Common myeloid progenitor, CD34-positive (primary cell): ENCODE measurements around the gene PALD1.
A peak's percentile ranks its signal among the peaks of the same experiment; 100 is the strongest.
"Not testable (repeated sequence)": the region's sequence is repeated elsewhere in the genome, so short reads cannot be mapped to it uniquely, and the experiment has no call there.

Experiments
- CTCF ChIA-PET: fragments of 350-600 bp; sonication (Branson Sonifier 250); formaldehyde crosslinking; loops from one replicate; lab custom pipeline; 2021; ENCODE audit warnings: antibody characterized with exemption; lab: Charles Lee
- POLR2A ChIA-PET: fragments of 350-600 bp; sonication (Branson Sonifier 250); formaldehyde crosslinking; loops from one replicate; lab custom pipeline; 2021; ENCODE audit warnings: antibody characterized with exemption; lab: Charles Lee
- DNase-seq, 3 donors: peaks; one replicate each; pipeline versions ENCODE4 v3.0.0 to v3.0.0-alpha.2; 2013
- H3K27ac ChIP-seq, 2 experiments: 1 replicate in 1 of 2; 2 replicates in 1 of 2; pipeline ENCODE4 v1.7.0; 2013; ENCODE audit warnings: inconsistent platforms in 2 of 2, low read length in 2 of 2, mild to moderate bottlenecking in 2 of 2, low read depth in 1 of 2, moderate library complexity in 1 of 2; ENCODE audit not compliant: severe bottlenecking in 2 of 2, insufficient read depth in 1 of 2, poor library complexity in 1 of 2
- H3K27me3 ChIP-seq, 5 experiments: replicated peaks in 2 of 5; 1 replicate in 3 of 5; 2 replicates in 2 of 5; pipeline versions ENCODE4 v1.6.1 to v1.7.0; 2013; ENCODE audit warnings: low read length in 4 of 5, mild to moderate bottlenecking in 2 of 5, moderate library complexity in 2 of 5, inconsistent platforms in 1 of 5; ENCODE audit not compliant: insufficient read depth in 5 of 5, control insufficient read depth in 4 of 5
- H3K36me3 ChIP-seq, 4 experiments: 1 replicate in 2 of 4; 2 replicates in 2 of 4; pipeline versions ENCODE4 v1.6.1 to v1.7.0; 2013; ENCODE audit warnings: low read length in 3 of 4, control low read depth in 1 of 4, mild to moderate bottlenecking in 1 of 4; ENCODE audit not compliant: control insufficient read depth in 4 of 4, insufficient read depth in 4 of 4
- H3K4me1 ChIP-seq, 4 experiments: 1 replicate in 3 of 4; 2 replicates in 1 of 4; pipeline versions ENCODE4 v1.6.1 to v1.7.1; 2013; ENCODE audit warnings: low read length in 3 of 4, mild to moderate bottlenecking in 3 of 4, control low read depth in 1 of 4, inconsistent platforms in 1 of 4, moderate library complexity in 1 of 4; ENCODE audit not compliant: control insufficient read depth in 4 of 4, insufficient read depth in 4 of 4; ENCODE audit errors: control extremely low read depth in 1 of 4
- H3K4me3 ChIP-seq, 7 experiments: 1 replicate in 4 of 7; 2 replicates in 3 of 7; pipeline versions ENCODE4 v1.5.1 to v1.7.0; 2013; ENCODE audit warnings: mild to moderate bottlenecking in 7 of 7, low read length in 6 of 7, moderate library complexity in 6 of 7, inconsistent platforms in 2 of 7, low read depth in 2 of 7, control low read depth in 1 of 7; ENCODE audit not compliant: insufficient read depth in 4 of 7, control insufficient read depth in 1 of 7; ENCODE audit errors: extremely low read depth in 1 of 7
- H3K9me3 ChIP-seq, 5 experiments: 1 replicate in 4 of 5; 2 replicates in 1 of 5; pipeline versions ENCODE4 v1.6.1 to v1.7.1; 2013; ENCODE audit warnings: low read length in 4 of 5, mild to moderate bottlenecking in 2 of 5, inconsistent platforms in 1 of 5, low read depth in 1 of 5, moderate library complexity in 1 of 5; ENCODE audit not compliant: control insufficient read depth in 4 of 5, insufficient read depth in 2 of 5; ENCODE audit errors: control extremely low read depth in 1 of 5
- WGBS: methylation state at CpG from one replicate; pipeline ENCODE4 v1.1.5; 2013; ENCODE audit not compliant: insufficient coverage; 5-methylcytosine and 5-hydroxymethylcytosine counted together

The PALD1 gene

DNA sequence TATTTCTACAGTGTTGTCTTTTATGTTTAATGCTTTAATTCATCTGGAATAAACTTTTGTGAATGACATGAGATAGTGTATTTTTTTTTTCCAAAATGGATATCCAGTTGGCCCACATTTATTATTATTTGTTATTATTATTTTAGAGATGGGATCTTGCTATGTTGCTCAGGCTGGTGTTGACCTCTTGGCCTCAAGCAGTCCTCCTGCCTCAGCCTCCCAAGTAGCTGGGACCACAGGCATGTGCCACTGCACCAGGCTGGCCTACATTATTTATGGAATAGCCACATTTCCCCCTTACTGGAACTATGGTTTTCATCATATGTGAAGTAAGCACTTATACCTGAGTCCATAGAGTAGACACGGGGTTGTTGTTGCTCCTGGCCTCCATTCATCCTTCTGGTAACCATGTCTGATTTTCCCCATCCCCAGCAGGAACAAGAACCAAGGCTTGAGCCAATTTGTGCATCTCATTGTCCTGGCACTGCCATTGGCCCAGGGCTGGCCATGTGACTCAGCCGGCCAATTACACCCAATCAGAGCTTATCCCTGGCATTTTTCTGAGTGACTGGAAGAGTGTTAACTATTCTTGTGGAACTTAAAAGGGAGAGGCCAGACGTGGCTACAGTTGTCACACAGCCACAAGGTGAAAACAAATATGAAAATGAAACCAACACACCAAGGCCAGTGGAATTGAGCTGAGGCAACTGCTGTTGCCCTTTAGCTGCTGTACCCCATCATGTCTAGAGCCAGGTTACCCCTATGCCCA is 100.9 kb downstream of the PALD1 start:
- H3K36me3 ChIP-seq: no peaks in the 10 kb centered on the region
- CTCF ChIA-PET: interaction anchor here (0.5 to 1.7 kb wide), 6 partner anchors 12 to 524 kb away, joined by 3 to 6 read pairs (median 3); no protein-coding TSS in a partner anchor
- no peaks in the 10 kb centered on the region for H3K27me3 ChIP-seq
- peaks cover 32 to 69% (median 50%) of the 10 kb centered on the region in 4 experiments for H3K4me1 ChIP-seq
- WGBS: 90% methylated on average over 2 of the region's 3 CpGs
- peak overlapping the region in 1 of 2 experiments; percentile 45 for H3K27ac ChIP-seq
- H3K4me3 ChIP-seq: peak overlapping the region in 1 of 7 experiments; percentile 0
- POLR2A ChIA-PET: no interaction called here
- DNase-seq: peak in 2 of 3 donors; percentile 55 to 59
- no peaks in the 10 kb centered on the region for H3K9me3 ChIP-seq

- CTCF ChIA-PET, H3K27me3 ChIP-seq, H3K4me3 ChIP-seq, DNase-seq, H3K27ac ChIP-seq, POLR2A ChIA-PET, H3K9me3 ChIP-seq, H3K36me3 ChIP-seq: not testable (repeated sequence)
- peaks cover 31 to 74% (median 57%) of the 10 kb centered on the region in 4 experiments for H3K4me1 ChIP-seq
- 93% methylated on average over 2 of the region's 5 CpGs for WGBS
Observed at GRCh38 chr10:70581176-70581575, 102.6 kb downstream of the PALD1 start.

DNA sequence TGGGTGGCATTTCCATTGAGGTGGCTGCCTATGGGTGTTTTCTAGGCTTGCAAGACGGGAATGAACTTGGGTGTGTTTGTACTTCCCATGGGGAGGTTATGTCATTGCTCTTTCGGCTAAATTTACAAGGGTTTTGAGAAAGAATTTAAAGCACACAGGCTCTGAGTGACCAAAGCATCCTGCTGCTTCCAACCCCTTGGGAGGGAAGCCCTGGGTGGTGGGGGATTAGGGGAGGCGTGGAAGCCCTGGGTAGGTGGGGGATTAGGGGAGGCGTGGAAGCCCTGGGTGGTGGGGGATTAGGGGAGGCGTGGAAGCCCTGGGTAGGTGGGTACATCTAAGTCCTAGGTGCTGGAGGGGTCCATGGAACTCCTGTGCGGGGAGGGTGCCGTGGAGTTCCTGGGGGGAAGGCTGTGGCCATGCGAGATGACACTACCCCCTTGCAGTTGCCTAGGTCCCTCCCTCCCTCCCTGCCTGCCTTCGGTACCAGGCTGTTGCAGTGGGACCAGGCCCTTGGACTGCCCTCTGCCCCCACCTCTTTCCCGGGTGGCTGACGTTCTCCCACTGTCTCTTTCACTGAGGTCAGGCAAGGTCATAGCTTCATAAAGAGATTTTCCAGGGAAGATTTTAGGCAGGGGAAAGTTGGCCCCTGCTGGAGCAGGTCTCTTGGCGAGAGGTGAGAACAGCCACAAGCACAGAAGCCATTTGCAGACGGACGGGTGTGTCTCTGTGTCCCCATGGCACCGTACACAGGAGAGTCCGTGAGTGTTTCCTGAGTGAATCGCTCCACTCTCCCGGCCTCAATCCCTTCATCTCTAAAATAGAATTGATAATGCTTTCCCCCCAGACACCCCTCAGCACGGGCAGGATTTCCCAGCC is 104.5 kb downstream of the PALD1 start:
- ChIA-PET CTCF (interaction anchor here (0.8 to 1.1 kb wide), 2 partner anchors 9 to 23 kb away, joined by 3 to 5 read pairs; no protein-coding TSS in a partner anchor), POLR2A (no interaction called here)
- no peak overlapping the region for H3K4me3 ChIP-seq
- peaks cover 18 to 70% (median 43%) of the 10 kb centered on the region in 4 experiments for H3K4me1 ChIP-seq
- no peak for DNase-seq
- no peaks in the 10 kb centered on the region for H3K27me3 ChIP-seq
- H3K27ac ChIP-seq: no peak overlapping the region
- H3K36me3 ChIP-seq: no peaks in the 10 kb centered on the region
- WGBS: over 99% methylated on average over 14 of the region's 19 CpGs
- no peaks in the 10 kb centered on the region for H3K9me3 ChIP-seq

DNA sequence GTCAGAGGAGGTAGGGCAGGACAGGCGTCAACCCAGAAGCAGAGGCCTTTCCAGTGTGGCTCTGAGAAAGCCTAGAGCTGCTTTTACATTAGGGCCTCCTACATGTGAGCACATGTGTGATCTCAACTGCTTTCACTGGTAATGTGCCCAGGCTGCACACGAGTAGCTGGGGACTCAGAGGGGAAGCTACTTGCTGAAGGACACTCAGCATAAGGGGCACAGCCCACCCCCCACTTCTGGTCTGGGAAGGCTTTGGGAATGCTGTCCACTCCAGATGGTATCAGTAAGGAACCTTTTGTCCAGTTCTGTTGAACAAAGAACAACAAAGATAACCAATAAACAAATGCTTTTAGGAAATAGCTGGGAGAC is 105.1 kb downstream of the PALD1 start:
- no peak for DNase-seq
- Histone ChIP-seq H3K9me3 (no peaks in the 10 kb centered on the region), H3K4me1 (peaks cover 16 to 70% (median 42%) of the 10 kb centered on the region in 4 experiments), H3K4me3 (no peak overlapping the region), H3K27me3 (no peaks in the 10 kb centered on the region), H3K36me3 (no peaks in the 10 kb centered on the region), H3K27ac (no peak overlapping the region)
- ChIA-PET CTCF (interaction anchor here (0.9 to 1.3 kb wide), 2 partner anchors 23 to 25 kb away, joined by 3 to 4 read pairs; no protein-coding TSS in a partner anchor), POLR2A (no interaction called here)
- 100% methylated on average over 1 of the region's 2 CpGs for WGBS

DNA sequence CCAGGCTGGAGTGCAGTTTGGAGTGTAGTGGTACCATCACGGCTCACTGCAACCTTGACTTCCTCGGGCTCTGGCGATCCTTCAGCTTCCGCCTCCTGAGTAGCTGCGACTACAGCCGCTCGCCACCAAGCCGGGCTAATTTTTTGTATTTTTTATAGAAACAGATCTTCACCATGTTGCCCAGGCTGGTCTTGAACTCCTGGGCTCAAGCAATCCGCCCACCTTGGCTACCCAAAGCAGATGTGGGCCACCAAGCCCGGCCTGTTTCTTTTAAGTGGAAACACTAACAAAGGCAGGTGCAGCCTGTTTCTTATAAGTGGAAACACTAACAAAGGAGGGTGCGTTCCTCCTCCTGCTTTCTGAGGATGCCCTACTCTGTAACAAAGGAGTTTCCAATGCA is 105.8 kb downstream of the PALD1 start:
- Histone ChIP-seq H3K4me1 (peaks cover 11 to 72% (median 41%) of the 10 kb centered on the region in 4 experiments), H3K27me3 (no peaks in the 10 kb centered on the region), H3K36me3 (no peaks in the 10 kb centered on the region), H3K4me3 (peak overlapping the region in 2 of 7 experiments; percentile 11 to 30), H3K9me3 (no peaks in the 10 kb centered on the region), H3K27ac (no peak overlapping the region)
- 94% methylated on average over 10 of the region's 11 CpGs for WGBS
- CTCF ChIA-PET: interaction anchor here (0.9 to 1.4 kb wide), 3 partner anchors 23 to 88 kb away, joined by 3 to 5 read pairs (median 4); partner anchors contain the start of gene ADAMTS14
- POLR2A ChIA-PET: interaction anchor here (2.1 kb wide), 1 partner anchor 8 kb away, joined by 9 read pairs; no protein-coding TSS in a partner anchor
- DNase-seq: no peak

- ChIA-PET CTCF (interaction anchor here (0.8 to 1.5 kb wide), 6 partner anchors 10 to 92 kb away, joined by 3 to 6 read pairs (median 4); partner anchors contain the start of gene ADAMTS14), POLR2A (interaction anchor here (0.6 to 2.1 kb wide), 3 partner anchors 9 to 72 kb away, joined by 3 to 9 read pairs (median 4); no protein-coding TSS in a partner anchor)
- Histone ChIP-seq H3K9me3 (no peaks in the 10 kb centered on the region), H3K27me3 (no peaks in the 10 kb centered on the region), H3K27ac (no peak overlapping the region), H3K36me3 (no peaks in the 10 kb centered on the region), H3K4me3 (peak overlapping the region in 3 of 7 experiments; percentile 11 to 30 (median 12)), H3K4me1 (peaks cover 12 to 72% (median 39%) of the 10 kb centered on the region in 4 experiments)
- peak; percentile 40 to 90 (median 83) for DNase-seq
- WGBS: 6% methylated on average over 6 of the region's 7 CpGs
Observed at GRCh38 chr10:70584909-70585544, 106.5 kb downstream of the PALD1 start.
